ENCODE measurements around the gene RAPGEF5. TPM values are rescaled to one million over a fixed set of nuclear protein-coding genes. Genes with fewer than 3 reads are reported as not detected.
"Not testable (repeated sequence)": the region's sequence is repeated elsewhere in the genome, so short reads cannot be mapped to it uniquely, and the experiment has no call there.

The RAPGEF5 gene
- total RNA-seq, 1 donor from 2014 or later, result 5.4 TPM

GRCh38 chr7:22082886-22083703 lies 273.9 kb downstream of the RAPGEF5 start:
- Mint-ChIP-seq H3K4me1 (peaks cover 7% of the 10 kb centered on the region), H3K4me3 (peak overlapping the region; percentile 76), H3K27ac (peak overlapping the region; percentile 59), H3K9me3 (no peaks in the 10 kb centered on the region), H3K36me3 (no peaks in the 10 kb centered on the region), H3K27me3 (ENCODE audit: low read depth) (peaks cover 44% of the 10 kb centered on the region)
- DNase-seq (ENCODE audit: low spot score in 2 of 2, unreplicated experiment in 2 of 2), result peak; percentile 80 to 97
- TF ChIP-seq, protein P1, sequence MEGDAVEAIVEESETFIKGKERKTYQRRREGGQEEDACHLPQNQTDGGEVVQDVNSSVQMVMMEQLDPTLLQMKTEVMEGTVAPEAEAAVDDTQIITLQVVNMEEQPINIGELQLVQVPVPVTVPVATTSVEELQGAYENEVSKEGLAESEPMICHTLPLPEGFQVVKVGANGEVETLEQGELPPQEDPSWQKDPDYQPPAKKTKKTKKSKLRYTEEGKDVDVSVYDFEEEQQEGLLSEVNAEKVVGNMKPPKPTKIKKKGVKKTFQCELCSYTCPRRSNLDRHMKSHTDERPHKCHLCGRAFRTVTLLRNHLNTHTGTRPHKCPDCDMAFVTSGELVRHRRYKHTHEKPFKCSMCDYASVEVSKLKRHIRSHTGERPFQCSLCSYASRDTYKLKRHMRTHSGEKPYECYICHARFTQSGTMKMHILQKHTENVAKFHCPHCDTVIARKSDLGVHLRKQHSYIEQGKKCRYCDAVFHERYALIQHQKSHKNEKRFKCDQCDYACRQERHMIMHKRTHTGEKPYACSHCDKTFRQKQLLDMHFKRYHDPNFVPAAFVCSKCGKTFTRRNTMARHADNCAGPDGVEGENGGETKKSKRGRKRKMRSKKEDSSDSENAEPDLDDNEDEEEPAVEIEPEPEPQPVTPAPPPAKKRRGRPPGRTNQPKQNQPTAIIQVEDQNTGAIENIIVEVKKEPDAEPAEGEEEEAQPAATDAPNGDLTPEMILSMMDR (IDR thresholded peaks at IDR 0.05; ENCODE audit: unreplicated experiment), result peak; percentile 84

- Mint-ChIP-seq H3K9me3 (no peaks in the 10 kb centered on the region), H3K4me3 (peak overlapping the region; percentile 76), H3K27me3 (ENCODE audit: low read depth) (peaks cover 50% of the 10 kb centered on the region)
Measured at GRCh38 chr7:22082553-22082885, 274.4 kb downstream of the RAPGEF5 start.

DNA sequence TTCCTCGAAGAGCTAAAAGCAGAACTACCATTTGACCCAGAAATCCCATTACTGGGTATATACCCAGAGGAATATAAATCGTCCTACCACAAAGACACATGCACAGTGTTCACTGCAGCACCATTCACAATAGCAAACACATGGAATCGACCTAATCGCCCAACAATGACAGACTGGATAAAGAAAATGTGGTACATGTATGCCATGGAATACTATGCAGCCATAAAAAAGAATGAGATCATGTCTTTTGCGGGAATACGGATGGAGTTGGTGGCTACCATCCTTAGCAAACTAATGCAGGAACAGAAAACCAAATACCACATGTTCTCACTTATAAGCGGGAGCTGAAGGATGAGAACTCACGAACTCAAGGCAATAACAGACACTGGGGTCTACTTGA lies 276.7 kb downstream of the RAPGEF5 start:
- H3K27ac Mint-ChIP-seq; DNase-seq (ENCODE audit: low spot score in 2 of 2, unreplicated experiment in 2 of 2); H3K4me3 Mint-ChIP-seq; H3K36me3 Mint-ChIP-seq; H3K9me3 Mint-ChIP-seq: not testable (repeated sequence)
- H3K27me3 Mint-ChIP-seq (ENCODE audit: low read depth), result peaks cover 53% of the 10 kb centered on the region
- H3K4me1 Mint-ChIP-seq, result peaks cover 12% of the 10 kb centered on the region

More at GRCh38 chr7:22082553-22082885, 274.4 kb downstream of the RAPGEF5 start:
- no peak for DNase-seq (ENCODE audit: low spot score in 2 of 2, unreplicated experiment in 2 of 2)
- no peaks in the 10 kb centered on the region for H3K36me3 Mint-ChIP-seq
- H3K27ac Mint-ChIP-seq, result peak overlapping the region; percentile 59
- peaks cover 7% of the 10 kb centered on the region for H3K4me1 Mint-ChIP-seq
- TF ChIP-seq, protein P1 (IDR thresholded peaks at IDR 0.05; ENCODE audit: unreplicated experiment), result no peak

- not testable (repeated sequence) for H3K9me3 Mint-ChIP-seq; H3K4me3 Mint-ChIP-seq; H3K27ac Mint-ChIP-seq; DNase-seq (ENCODE audit: low spot score in 2 of 2, unreplicated experiment in 2 of 2); H3K36me3 Mint-ChIP-seq
- Mint-ChIP-seq H3K4me1 (peaks cover 12% of the 10 kb centered on the region), H3K27me3 (ENCODE audit: low read depth) (peaks cover 58% of the 10 kb centered on the region)
Measured at GRCh38 chr7:22078872-22079271, 278.1 kb downstream of the RAPGEF5 start.

DNA sequence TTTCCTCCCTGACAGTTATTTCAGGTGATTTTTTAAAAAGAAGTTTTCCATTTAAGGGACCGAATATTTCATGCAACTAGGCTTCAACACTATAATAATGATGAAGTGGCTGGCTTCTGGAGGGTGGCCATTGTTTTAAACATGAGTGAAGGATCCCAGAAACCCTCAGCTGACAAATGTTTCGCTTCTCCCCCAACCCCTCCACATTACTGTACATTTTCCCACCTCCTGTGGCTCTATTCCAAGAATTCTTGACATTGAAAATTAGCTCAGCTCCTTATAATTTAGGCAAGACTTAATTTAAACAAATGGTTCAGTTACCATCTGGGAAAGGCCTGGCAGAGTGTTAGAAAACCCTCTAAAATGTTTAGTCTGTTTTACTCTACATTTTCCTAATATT lies 281.4 kb downstream of the RAPGEF5 start:
- TF ChIP-seq, protein P1 (IDR thresholded peaks at IDR 0.05; ENCODE audit: unreplicated experiment), result no peak
- Mint-ChIP-seq H3K4me3 (no peak overlapping the region), H3K27ac (no peak overlapping the region), H3K27me3 (ENCODE audit: low read depth) (peaks cover 50% of the 10 kb centered on the region), H3K36me3 (no peaks in the 10 kb centered on the region), H3K4me1 (peaks cover 5% of the 10 kb centered on the region), H3K9me3 (no peaks in the 10 kb centered on the region)
- no peak for DNase-seq (ENCODE audit: low spot score in 2 of 2, unreplicated experiment in 2 of 2)

- Mint-ChIP-seq H3K36me3 (no peaks in the 10 kb centered on the region), H3K27me3 (ENCODE audit: low read depth) (peaks cover 47% of the 10 kb centered on the region), H3K4me3 (no peak overlapping the region), H3K9me3 (no peaks in the 10 kb centered on the region), H3K4me1 (peaks cover 5% of the 10 kb centered on the region), H3K27ac (no peak overlapping the region)
- TF ChIP-seq, protein P1 (IDR thresholded peaks at IDR 0.05; ENCODE audit: unreplicated experiment), result no peak
- no peak for DNase-seq (ENCODE audit: low spot score in 2 of 2, unreplicated experiment in 2 of 2)
Measured at GRCh38 chr7:22074897-22075296, 282.1 kb downstream of the RAPGEF5 start.

Other genes with a start within 250 kb of the RAPGEF5 start
- 0.29 to 0.58 TPM in 2 of 3 replicates, not detected in the other for gene STEAP1B, start 143.0 kb upstream of the RAPGEF5 start, total RNA-seq